ENCODE data around the gene HMGCR. TPM values are rescaled to one million over a fixed set of nuclear protein-coding genes. Genes with fewer than 3 reads are reported as not detected.
"Not testable (repeated sequence)": the region's sequence is repeated elsewhere in the genome, so short reads cannot be mapped to it uniquely, and the experiment has no call there.

HMGCR gene
- total RNA-seq, 4 donors from 2014 or later = 9.4 to 56.6 (median 12.3) TPM

- no peak for ATAC-seq (ENCODE audit: low FRiP score)
- DNase-seq (ENCODE audit: low spot score) = no peak
- no peak for TF ChIP-seq CTCF (IDR thresholded peaks at IDR 0.05)
Observed at GRCh38 chr5:75319638-75320037, 17.4 kb upstream of the HMGCR start.

- no peak for DNase-seq (ENCODE audit: low spot score)
- no peak for ATAC-seq (ENCODE audit: low FRiP score)
Observed at GRCh38 chr5:75320371-75320770, 16.6 kb upstream of the HMGCR start.

GRCh38 chr5:75322066-75322465, 15.0 kb upstream of the HMGCR start:
- no peak for DNase-seq (ENCODE audit: low spot score)
- TF ChIP-seq CTCF (IDR thresholded peaks at IDR 0.05) = no peak

More at GRCh38 chr5:75320371-75320770, 16.6 kb upstream of the HMGCR start:
- TF ChIP-seq CTCF (IDR thresholded peaks at IDR 0.05) = no peak

GRCh38 chr5:75324791-75325190, 12.2 kb upstream of the HMGCR start:
- ATAC-seq (ENCODE audit: low FRiP score) = no peak
- no peak for TF ChIP-seq CTCF (IDR thresholded peaks at IDR 0.05)
- DNase-seq (ENCODE audit: low spot score) = no peak

More at GRCh38 chr5:75322066-75322465, 15.0 kb upstream of the HMGCR start:
- ATAC-seq (ENCODE audit: low FRiP score) = no peak

- TF ChIP-seq CTCF (IDR thresholded peaks at IDR 0.05) = no peak
- no peak for DNase-seq (ENCODE audit: low spot score)
- ATAC-seq (ENCODE audit: low FRiP score) = no peak
Observed at GRCh38 chr5:75325242-75325641, 11.8 kb upstream of the HMGCR start.

GRCh38 chr5:75330404-75330803, 6.6 kb upstream of the HMGCR start:
- ATAC-seq (ENCODE audit: low FRiP score) (no peak), DNase-seq (ENCODE audit: low spot score) (no peak)
- no peak for TF ChIP-seq CTCF (IDR thresholded peaks at IDR 0.05)

GRCh38 chr5:75331095-75332090, 5.6 kb upstream of the HMGCR start:
- no peak for TF ChIP-seq CTCF (IDR thresholded peaks at IDR 0.05)
- DNase-seq (ENCODE audit: low spot score) = no peak
- no peak for ATAC-seq (ENCODE audit: low FRiP score)

GRCh38 chr5:75333759-75334158, 3.3 kb upstream of the HMGCR start:
- not testable (repeated sequence) for DNase-seq (ENCODE audit: low spot score); ATAC-seq (ENCODE audit: low FRiP score)

GRCh38 chr5:75334413-75334812, 2.6 kb upstream of the HMGCR start:
- DNase-seq (ENCODE audit: low spot score); ATAC-seq (ENCODE audit: low FRiP score): not testable (repeated sequence)
